MCF 10A (cell line): ENCODE measurements around the gene FOXB1. TPM values are rescaled to one million over a fixed set of nuclear protein-coding genes. Genes with fewer than 3 reads are reported as not detected.

Experiments
- BruUV-seq: library from RNA; stranded (reverse); fragments of 400-500 nt; replicated peaks from 2 replicates; lab custom pipeline; 2021; lab: Mats Ljungman, UMichigan
- CTCF ChIA-PET: fragments of 300-600 bp; sonication (Branson Sonifier 250); formaldehyde crosslinking; extraction: SDS; loops from one replicate; lab custom pipeline; 2021; ENCODE audit warnings: antibody characterized with exemption, inconsistent platforms; lab: Yijun Ruan, JAX
- POLR2A ChIA-PET: fragments of 300-600, 350-650 bp; sonication (Branson Sonifier 250); formaldehyde crosslinking; extraction: SDS; loops from one replicate; lab custom pipeline; 2020; ENCODE audit warnings: antibody characterized with exemption, inconsistent platforms; lab: Yijun Ruan, JAX
- DNase-seq: peaks from one replicate; pipeline ENCODE4 v3.0.0-alpha.2; 2018; ENCODE audit not compliant: unreplicated experiment
- H3K27ac Mint-ChIP-seq: one replicate; pipeline ENCODE4 v1.8.0; 2022; ENCODE audit warnings: mild to moderate bottlenecking, low read depth, mixed read lengths; ENCODE audit not compliant: unreplicated experiment
- H3K27me3 Mint-ChIP-seq: one replicate; pipeline ENCODE4 v1.8.0; 2022; ENCODE audit warnings: mixed read lengths; ENCODE audit not compliant: insufficient read depth, unreplicated experiment
- H3K36me3 Mint-ChIP-seq: one replicate; pipeline ENCODE4 v1.8.0; 2022; ENCODE audit warnings: mild to moderate bottlenecking, moderate library complexity, mixed read lengths; ENCODE audit not compliant: insufficient read depth, unreplicated experiment
- H3K4me1 Mint-ChIP-seq: one replicate; pipeline ENCODE4 v1.8.0; 2022; ENCODE audit warnings: mixed read lengths; ENCODE audit not compliant: insufficient read depth, unreplicated experiment
- H3K4me3 Mint-ChIP-seq: one replicate; pipeline ENCODE4 v1.8.0; 2022; ENCODE audit warnings: mild to moderate bottlenecking, moderate library complexity, mixed read lengths; ENCODE audit not compliant: unreplicated experiment
- H3K9me3 Mint-ChIP-seq: one replicate; pipeline ENCODE4 v1.8.0; 2022; ENCODE audit warnings: mixed read lengths; ENCODE audit not compliant: unreplicated experiment
- CTCF ChIP-seq: fragments of 200-600 bp; IDR thresholded peaks from one replicate; pipeline ENCODE4 v1.8.0; 2022; ENCODE audit warnings: antibody characterized with exemption, mild to moderate bottlenecking; ENCODE audit not compliant: unreplicated experiment
- intact Hi-C: fragments of 100-400 bp; cut with micrococcal nuclease; formaldehyde crosslinking; loops from 2 replicates; pipeline ENCODE4 v1.14.1; 2022
- total RNA-seq: library from RNA; stranded (reverse); gene quantifications from 2 replicates; pipeline ENCODE4 v1.2.3, GENCODE V29; 2022

The FOXB1 gene
- total RNA-seq, 1 experiment from 2014 or later = not detected

- no TSS peak for BruUV-seq
- intact Hi-C loops = no loop called here
- peaks cover 17% of the 10 kb centered on the region for H3K9me3 Mint-ChIP-seq
- POLR2A ChIA-PET = no interaction called here
- DNase-seq = no peak
- no peak overlapping the region for H3K27ac Mint-ChIP-seq
- H3K27me3 Mint-ChIP-seq = no peaks in the 10 kb centered on the region
- TF ChIP-seq CTCF = no peak
- H3K36me3 Mint-ChIP-seq = no peaks in the 10 kb centered on the region
- CTCF ChIA-PET = no interaction called here
- no peaks in the 10 kb centered on the region for H3K4me1 Mint-ChIP-seq
- H3K4me3 Mint-ChIP-seq = no peak overlapping the region
These were observed 40.2 kb upstream of the FOXB1 start for GRCh38 chr15:59963925-59964324.

GRCh38 chr15:59965741-59966140 is 38.4 kb upstream of the FOXB1 start:
- H3K9me3 Mint-ChIP-seq = peaks cover 13% of the 10 kb centered on the region
- CTCF ChIA-PET = interaction anchor here (1.1 kb wide), 1 partner anchor 48 kb away, joined by 5 read pairs; no protein-coding TSS in a partner anchor
- H3K27ac Mint-ChIP-seq = no peak overlapping the region
- BruUV-seq = no TSS peak
- no peaks in the 10 kb centered on the region for H3K4me1 Mint-ChIP-seq
- no peak overlapping the region for H3K4me3 Mint-ChIP-seq
- POLR2A ChIA-PET = no interaction called here
- H3K36me3 Mint-ChIP-seq = no peaks in the 10 kb centered on the region
- no peaks in the 10 kb centered on the region for H3K27me3 Mint-ChIP-seq
- no peak for TF ChIP-seq CTCF
- intact Hi-C loops = no loop called here
- DNase-seq = no peak

GRCh38 chr15:59966262-59966661 is 37.8 kb upstream of the FOXB1 start:
- Mint-ChIP-seq H3K4me1 (no peaks in the 10 kb centered on the region), H3K27me3 (no peaks in the 10 kb centered on the region), H3K9me3 (peaks cover 8% of the 10 kb centered on the region), H3K4me3 (no peak overlapping the region), H3K36me3 (no peaks in the 10 kb centered on the region), H3K27ac (no peak overlapping the region)
- BruUV-seq = no TSS peak
- TF ChIP-seq CTCF = no peak
- ChIA-PET CTCF (interaction anchor here (1.1 kb wide), 1 partner anchor 48 kb away, joined by 5 read pairs; no protein-coding TSS in a partner anchor), POLR2A (no interaction called here)
- no peak for DNase-seq
- intact Hi-C loops = no loop called here

GRCh38 chr15:59968314-59968713 is 35.8 kb upstream of the FOXB1 start:
- TF ChIP-seq CTCF = no peak
- H3K36me3 Mint-ChIP-seq = no peaks in the 10 kb centered on the region
- no peaks in the 10 kb centered on the region for H3K4me1 Mint-ChIP-seq
- H3K27me3 Mint-ChIP-seq = no peaks in the 10 kb centered on the region
- ChIA-PET POLR2A (no interaction called here), CTCF (no interaction called here)
- H3K9me3 Mint-ChIP-seq = peaks cover 7% of the 10 kb centered on the region
- H3K4me3 Mint-ChIP-seq = no peak overlapping the region
- no peak overlapping the region for H3K27ac Mint-ChIP-seq
- no peak for DNase-seq
- BruUV-seq = no TSS peak
- intact Hi-C loops = no loop called here
